Lower leg skin (tissue), 4 donors: ENCODE measurements around the gene DYRK1A. TPM values are rescaled to one million over a fixed set of nuclear protein-coding genes. Genes with fewer than 3 reads are reported as not detected.

Source experiments
- DNase-seq, 2 donors: peaks; one replicate each; pipeline ENCODE4 v3.0.0-alpha.2; 2019; ENCODE audit warnings: low spot score in 2 of 2
- H3K4me3 ChIP-seq: fragments of 200-600 bp; sonication (generic); 2 replicates; pipeline ENCODE4 v1.5.1; 2017; ENCODE audit warnings: mild to moderate bottlenecking, low read depth; ENCODE audit not compliant: poor library complexity, severe bottlenecking
- CTCF ChIP-seq, 3 donors: fragments of 450-650 bp; IDR thresholded peaks; one replicate each; pipeline ENCODE4 v1.5.1; 2016; ENCODE audit warnings: antibody characterized with exemption in 3 of 3, mild to moderate bottlenecking in 3 of 3, moderate library complexity in 2 of 3
- POLR2A ChIP-seq, 2 donors: fragments of 450-650 bp; IDR thresholded peaks; one replicate each; pipeline ENCODE4 v1.6.1; 2016 to 2017; ENCODE audit warnings: antibody characterized with exemption in 2 of 2, mild to moderate bottlenecking in 1 of 2, moderate library complexity in 1 of 2
- WGBS, 2 donors: methylation state at CpG; one replicate each; pipeline ENCODE4 v1.1.5; 2018; 5-methylcytosine and 5-hydroxymethylcytosine counted together
- intact Hi-C: fragments of 100-400 bp; cut with DNase I; formaldehyde crosslinking; loops from one replicate; pipeline ENCODE4 v1.15.0; 2023; ENCODE audit warnings: low total_unique reads
- total RNA-seq, 4 donors: library from RNA; depleted of rRNA; stranded (reverse); fragments of >200 nt; gene quantifications; one replicate each; pipeline ENCODE4 v1.1.0, GENCODE V29; 2016

Gene DYRK1A
- total RNA-seq, 4 donors from 2014 or later = 60.2 to 97.8 (median 79.8) TPM

- no peak overlapping the region for H3K4me3 ChIP-seq
- 74 to 75% methylated on average over 5 of the region's 5 CpGs for WGBS, 2 donors
- intact Hi-C loops = loop anchor here (10.0 kb wide), 1 partner anchor 92 kb away; the partner anchor contains the start of gene VPS26C
- DNase-seq = no peak
- TF ChIP-seq POLR2A (IDR thresholded peaks at IDR 0.05) (no peak), CTCF (IDR thresholded peaks at IDR 0.05) (no peak)
These were observed 9.9 kb upstream of the DYRK1A start for GRCh38 chr21:37356706-37357105.

- TF ChIP-seq CTCF (IDR thresholded peaks at IDR 0.05) (no peak), POLR2A (IDR thresholded peaks at IDR 0.05) (no peak)
- H3K4me3 ChIP-seq = no peak overlapping the region
- intact Hi-C loops = loop anchor here (10.0 kb wide), 1 partner anchor 93 kb away; the partner anchor contains the start of gene VPS26C
- no peak for DNase-seq
- 59 to 72% methylated on average over 4 of the region's 4 CpGs for WGBS, 2 donors
These were observed 8.9 kb upstream of the DYRK1A start for GRCh38 chr21:37357691-37358090.

- DNase-seq = no peak
- 39 to 63% methylated on average over 7 of the region's 7 CpGs for WGBS, 2 donors
- H3K4me3 ChIP-seq = no peak overlapping the region
- TF ChIP-seq CTCF (IDR thresholded peaks at IDR 0.05) (no peak), POLR2A (IDR thresholded peaks at IDR 0.05) (no peak)
- intact Hi-C loops = loop anchor here (10.0 kb wide), 1 partner anchor 94 kb away; the partner anchor contains the start of gene VPS26C
These were observed 8.2 kb upstream of the DYRK1A start for GRCh38 chr21:37358397-37358796.

- intact Hi-C loops = no loop called here
These were observed 2.6 kb upstream of the DYRK1A start for GRCh38 chr21:37363936-37364335.

GRCh38 chr21:37364722-37365121 lies 1.9 kb upstream of the DYRK1A start:
- intact Hi-C loops = no loop called here
- H3K4me3 ChIP-seq = no peak overlapping the region
- 64 to 77% methylated on average over 7 of the region's 7 CpGs for WGBS, 2 donors

More at GRCh38 chr21:37363936-37364335, 2.6 kb upstream of the DYRK1A start:
- 88 to 96% methylated on average over 1 of the region's 1 CpG for WGBS, 2 donors
- H3K4me3 ChIP-seq = no peak overlapping the region
- TF ChIP-seq CTCF (IDR thresholded peaks at IDR 0.05) = no peak
- no peak for DNase-seq

More at GRCh38 chr21:37364722-37365121, 1.9 kb upstream of the DYRK1A start:
- TF ChIP-seq CTCF (IDR thresholded peaks at IDR 0.05) (no peak), POLR2A (IDR thresholded peaks at IDR 0.05) (no peak)
- DNase-seq = no peak
